Kasumi-1 (cell line): ENCODE data around the gene ZNF99.
"Not testable (repeated sequence)": the region's sequence is repeated elsewhere in the genome, so short reads cannot be mapped to it uniquely, and the experiment has no call there.

Source experiments
- DNase-seq, 2 experiments: peaks; one replicate each; lab custom pipeline; 2025; lab: John Stamatoyannopoulos, UW

Gene ZNF99

GRCh38 chr19:22783651-22784410 is at the start of gene ZNF99:
TSS of gene ZNF99 (minus strand) at chr19:22784151. CDS start at chr19:22784016, 135 bp downstream.
- no peak for DNase-seq

DNA sequence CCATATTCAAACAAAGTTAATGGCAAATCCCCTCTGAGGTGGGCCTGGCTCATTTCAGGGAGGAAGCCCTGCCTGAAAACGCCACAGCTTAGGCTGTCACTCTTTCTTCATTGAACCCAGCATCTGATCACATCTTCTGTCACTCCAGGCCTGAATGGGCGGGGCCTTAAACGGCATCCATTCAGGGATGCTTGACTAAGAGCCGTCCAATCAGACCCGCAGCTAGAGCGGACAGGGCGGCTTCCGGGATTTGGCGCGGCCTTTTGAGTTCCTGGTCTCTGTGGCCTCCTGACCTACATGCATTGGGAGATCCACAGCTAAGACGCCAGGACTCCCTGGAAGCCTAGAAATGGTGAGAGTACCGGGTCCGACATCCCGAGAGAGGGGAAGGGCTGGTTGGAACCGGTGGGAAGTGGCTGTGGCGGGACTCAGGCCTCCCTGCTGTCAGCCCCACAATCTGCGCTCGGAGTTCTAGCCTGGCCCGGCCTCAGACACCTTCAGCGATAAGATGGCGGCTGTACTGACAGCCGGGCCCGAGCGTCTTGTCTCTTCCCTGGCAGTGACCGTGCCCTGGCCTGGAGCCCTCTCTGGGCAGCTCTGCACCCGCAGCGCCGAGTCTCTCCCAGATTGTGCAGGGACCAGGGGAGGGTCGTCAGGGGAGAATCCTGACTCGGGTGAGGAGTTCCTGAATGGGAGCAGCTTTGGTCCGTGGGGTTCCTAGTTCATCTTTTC is 48.2 kb upstream of the ZNF99 start, which contains the start of gene ZNF723:
Gene ZNF723 (plus strand): TSS at position 261 of the 732 bp plus-strand sequence. CDS start 89 bp downstream, at position 350.
- no peak for DNase-seq

DNA sequence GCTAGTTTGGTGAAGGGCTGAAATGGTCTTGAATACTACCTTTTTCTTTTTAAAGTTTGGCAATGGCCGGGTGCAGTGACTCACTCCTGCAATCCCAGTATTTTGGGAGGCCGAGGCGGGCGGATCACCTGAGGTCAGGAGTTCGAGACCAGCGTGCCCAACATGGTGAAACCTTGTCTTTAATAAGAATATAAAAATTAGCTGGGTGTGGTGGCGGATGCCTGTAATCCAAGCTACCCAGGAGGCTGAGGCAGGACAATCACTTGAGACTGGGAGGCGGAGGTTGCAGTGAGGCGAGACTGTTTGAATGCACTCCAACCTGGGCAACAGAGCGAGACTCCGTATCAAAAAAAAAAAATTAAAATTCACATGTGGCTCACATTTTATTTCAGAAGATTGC is 47.3 kb upstream of the ZNF99 start:
- no peak for DNase-seq

DNA sequence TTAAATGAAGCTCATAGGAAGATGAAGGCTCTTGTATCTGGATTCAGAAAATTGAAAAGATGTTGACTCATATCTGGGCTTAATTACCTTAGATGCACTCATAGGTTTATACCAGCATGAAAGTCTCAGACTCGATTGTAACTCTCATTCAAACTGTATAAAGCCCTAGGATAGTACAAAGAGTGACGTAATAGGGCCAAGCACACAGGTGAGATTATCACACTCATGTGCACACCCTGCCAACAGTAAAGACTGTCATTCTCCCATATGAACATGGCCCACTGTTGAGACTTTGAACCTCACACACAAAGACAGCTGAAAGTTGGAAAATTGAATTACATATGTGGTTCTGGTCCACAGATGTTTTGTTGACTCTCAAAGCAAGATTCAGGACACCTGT is 30.2 kb upstream of the ZNF99 start:
- no peak for DNase-seq

- no peak for DNase-seq
Observed at GRCh38 chr19:22807061-22807835, 23.3 kb upstream of the ZNF99 start.

GRCh38 chr19:22806418-22806817 is 22.5 kb upstream of the ZNF99 start:
- DNase-seq = no peak

GRCh38 chr19:22797040-22797439 is 13.1 kb upstream of the ZNF99 start:
- no peak for DNase-seq

DNA sequence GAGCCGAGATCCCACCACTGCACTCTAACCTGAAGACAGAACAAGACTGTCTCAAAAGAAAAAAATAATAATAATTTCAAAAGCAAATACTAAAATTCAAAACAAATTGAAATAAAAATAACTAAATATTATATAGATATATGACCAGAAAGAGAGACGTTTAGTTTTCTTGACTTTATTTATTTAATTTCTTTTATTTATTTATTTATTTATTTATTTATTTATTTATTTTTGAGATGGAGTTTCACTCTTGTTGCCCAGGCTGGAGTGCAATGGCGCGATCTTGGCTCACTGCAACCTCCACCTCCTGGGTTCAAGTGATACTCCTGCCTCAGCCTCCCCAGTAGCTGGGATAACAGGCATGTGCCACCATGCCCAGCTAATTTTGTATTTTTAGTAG is 8.9 kb upstream of the ZNF99 start:
- not testable (repeated sequence) for DNase-seq

DNA sequence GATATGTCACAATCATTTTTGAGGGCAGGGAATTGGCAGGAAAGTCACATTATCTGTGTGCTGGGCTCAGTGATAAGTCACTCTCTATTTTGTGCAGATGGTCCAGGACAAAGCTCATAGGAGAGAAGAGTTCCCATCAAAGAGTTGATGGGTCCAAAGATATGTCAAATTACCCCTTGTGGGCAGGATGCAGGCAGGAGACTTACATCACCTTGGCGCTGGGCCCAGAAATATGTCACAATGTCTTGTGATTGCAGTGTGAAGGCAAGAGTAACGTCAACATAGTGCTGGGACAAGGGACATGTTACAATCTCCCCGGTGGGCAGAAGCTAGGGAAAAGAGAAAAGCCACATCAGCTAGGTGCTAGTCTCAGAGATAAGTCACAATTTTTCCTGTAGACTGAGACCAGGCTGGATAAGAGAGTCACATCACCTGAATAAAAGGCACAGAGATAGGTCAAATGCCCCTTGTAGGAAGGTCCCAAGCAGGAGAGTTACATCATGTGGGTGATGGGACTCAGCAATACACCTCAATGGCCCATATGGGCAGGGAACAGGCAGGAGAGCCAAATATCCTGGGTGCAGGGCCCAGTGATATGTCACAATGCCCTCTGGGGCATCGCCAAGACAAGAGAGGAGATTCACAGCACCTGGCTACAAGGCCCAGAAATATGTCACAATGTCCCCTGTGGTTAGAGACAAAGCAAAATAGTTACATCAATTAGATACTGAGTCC is 47.9 kb downstream of the ZNF99 start:
- DNase-seq = peak; percentile 3 to 5

GRCh38 chr19:22733691-22734090 is 50.3 kb downstream of the ZNF99 start:
- no peak for DNase-seq

GRCh38 chr19:22728214-22728613 is 55.7 kb downstream of the ZNF99 start:
- not testable (repeated sequence) for DNase-seq

GRCh38 chr19:22721533-22721932 is 62.4 kb downstream of the ZNF99 start:
- not testable (repeated sequence) for DNase-seq

- DNase-seq = no peak
Observed at GRCh38 chr19:22708983-22709382, 75.0 kb downstream of the ZNF99 start.

GRCh38 chr19:22703096-22703495 is 80.9 kb downstream of the ZNF99 start:
- DNase-seq = not testable (repeated sequence)

DNA sequence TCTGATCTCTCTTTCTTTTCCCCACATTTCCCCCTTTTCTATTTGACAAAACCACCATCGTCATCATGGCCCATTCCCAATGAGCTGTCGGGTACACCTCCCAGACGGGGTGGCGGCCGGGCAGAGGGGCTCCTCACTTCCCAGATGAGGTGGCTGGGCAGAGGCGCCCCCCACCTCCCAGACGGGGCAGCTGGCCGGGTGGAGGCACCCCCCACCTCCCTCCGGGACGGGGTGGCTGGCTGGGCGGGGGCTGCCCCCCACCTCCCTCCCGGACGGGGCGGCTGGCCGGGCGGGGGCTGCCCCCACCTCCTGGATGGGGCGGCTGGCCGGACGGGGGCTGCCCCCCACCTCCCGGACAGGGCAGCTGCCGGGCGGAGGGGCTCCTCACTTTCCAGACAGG is 81.3 kb downstream of the ZNF99 start:
- DNase-seq = not testable (repeated sequence)
